NCI-H345 treated with DMSO at 0.1 percent for 48 hours (cell line): ENCODE data around the gene MAP4K4.

Experiments used
- DNase-seq: peaks from one replicate; lab custom pipeline; 2025; ENCODE audit not compliant: unreplicated experiment; lab: John Stamatoyannopoulos, UW

The MAP4K4 gene

DNA sequence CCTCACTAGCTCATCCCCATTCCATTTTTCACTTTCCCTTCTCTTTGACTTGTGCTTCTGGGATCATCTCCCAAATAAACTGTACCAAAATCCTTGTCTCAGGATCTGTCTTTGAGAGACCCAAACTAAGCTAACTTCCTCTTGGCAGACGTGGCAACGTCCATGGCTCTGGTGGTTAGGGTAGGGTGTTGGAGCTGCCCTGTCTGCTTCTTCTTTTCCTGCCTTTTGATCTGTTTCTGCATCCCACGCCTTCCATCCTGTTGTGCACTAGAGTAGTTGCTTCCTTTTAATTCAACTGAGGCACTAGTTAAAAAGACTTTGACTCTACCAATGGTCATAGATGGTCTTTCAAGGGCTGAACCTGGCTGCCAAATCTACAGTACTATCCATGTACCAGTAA is 5.5 kb upstream of the MAP4K4 start:
- no peak for DNase-seq

DNA sequence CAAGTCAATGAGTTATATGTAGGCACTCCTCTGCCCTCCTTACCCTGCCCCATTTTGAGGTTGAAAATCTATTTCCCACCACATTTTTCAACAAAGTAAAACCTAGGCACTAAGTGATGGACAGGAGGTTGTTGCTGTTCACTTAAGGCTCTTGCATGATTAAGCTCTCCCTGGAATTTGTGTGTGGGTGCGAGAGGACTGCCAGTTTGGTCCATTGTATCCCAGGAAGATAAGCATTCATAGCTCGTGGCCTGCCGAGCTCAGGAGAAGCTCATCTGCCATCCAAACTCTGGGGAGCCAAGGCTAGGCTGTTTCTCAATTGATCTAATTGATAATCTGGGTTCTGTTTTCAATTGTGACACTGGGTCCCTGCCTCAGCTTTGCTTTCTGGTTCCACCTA is 4.7 kb upstream of the MAP4K4 start:
- no peak for DNase-seq

DNA sequence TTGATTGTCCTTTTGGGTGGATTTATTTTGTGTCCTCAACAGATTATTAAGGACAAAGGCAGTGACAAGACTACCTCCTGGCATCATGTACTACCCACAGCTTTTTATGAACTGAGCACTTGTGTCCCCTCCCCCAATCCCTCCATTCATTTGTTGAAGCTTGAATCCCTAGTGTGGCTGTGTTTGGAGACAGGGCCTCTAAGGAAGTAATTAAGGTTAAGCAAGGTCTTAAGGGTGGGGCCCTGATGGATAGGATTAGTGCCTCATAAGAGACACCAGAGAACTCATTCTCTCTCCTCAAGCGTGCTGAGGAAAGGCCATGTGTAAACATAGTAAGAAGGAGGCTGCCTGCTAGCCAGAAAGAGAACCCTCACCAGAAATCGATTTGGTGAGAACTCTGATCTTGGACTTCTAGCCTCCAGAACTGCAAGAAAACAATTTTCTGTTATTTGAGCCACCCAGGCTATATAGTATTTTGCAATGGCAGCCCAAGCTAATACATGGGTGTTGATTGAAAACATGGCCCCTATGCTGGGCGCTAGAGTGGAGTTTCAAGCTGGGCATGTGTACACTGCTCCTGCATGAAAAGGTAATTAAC is 3.4 kb upstream of the MAP4K4 start:
- DNase-seq: no peak

DNA sequence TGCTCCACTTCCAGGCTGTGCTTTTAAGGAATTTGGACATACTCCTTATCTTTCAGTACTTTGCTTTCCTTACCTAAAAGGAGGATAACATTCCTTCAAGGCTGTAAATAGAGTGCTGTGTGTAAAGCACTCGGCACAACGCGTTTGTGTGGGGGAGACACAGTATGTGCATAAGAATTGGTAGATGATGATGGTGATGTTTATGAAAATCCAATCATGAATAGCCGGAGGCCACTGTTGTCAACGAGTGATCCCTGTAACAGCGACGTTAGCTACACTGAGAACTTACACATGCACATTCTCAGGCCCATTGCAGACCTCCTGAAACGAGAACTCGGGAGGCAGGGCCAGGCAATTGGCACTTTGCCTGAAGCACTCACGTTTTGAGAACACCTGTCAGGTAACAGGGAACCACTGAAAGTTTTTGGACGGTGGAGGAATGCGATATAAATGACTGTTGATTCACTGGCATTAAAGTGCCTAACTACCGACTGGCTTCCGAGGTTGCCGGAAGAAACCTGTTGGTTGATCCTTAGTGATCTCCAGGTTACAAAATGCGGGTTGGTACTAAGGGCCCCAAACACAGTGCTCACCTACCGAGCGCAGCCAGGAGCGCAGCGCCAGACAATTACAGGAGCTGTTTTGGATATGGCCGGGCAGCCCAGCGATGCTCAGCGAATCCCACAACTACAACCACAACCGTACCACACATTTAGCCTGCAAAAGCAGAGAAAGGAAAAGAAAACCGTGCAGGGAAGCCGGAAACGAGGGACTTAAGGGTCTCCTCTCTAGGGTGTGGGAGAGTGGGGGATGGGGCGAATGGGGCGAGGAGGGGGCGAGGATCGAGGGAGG is 1.0 kb upstream of the MAP4K4 start:
- peak; percentile 61 for DNase-seq

DNA sequence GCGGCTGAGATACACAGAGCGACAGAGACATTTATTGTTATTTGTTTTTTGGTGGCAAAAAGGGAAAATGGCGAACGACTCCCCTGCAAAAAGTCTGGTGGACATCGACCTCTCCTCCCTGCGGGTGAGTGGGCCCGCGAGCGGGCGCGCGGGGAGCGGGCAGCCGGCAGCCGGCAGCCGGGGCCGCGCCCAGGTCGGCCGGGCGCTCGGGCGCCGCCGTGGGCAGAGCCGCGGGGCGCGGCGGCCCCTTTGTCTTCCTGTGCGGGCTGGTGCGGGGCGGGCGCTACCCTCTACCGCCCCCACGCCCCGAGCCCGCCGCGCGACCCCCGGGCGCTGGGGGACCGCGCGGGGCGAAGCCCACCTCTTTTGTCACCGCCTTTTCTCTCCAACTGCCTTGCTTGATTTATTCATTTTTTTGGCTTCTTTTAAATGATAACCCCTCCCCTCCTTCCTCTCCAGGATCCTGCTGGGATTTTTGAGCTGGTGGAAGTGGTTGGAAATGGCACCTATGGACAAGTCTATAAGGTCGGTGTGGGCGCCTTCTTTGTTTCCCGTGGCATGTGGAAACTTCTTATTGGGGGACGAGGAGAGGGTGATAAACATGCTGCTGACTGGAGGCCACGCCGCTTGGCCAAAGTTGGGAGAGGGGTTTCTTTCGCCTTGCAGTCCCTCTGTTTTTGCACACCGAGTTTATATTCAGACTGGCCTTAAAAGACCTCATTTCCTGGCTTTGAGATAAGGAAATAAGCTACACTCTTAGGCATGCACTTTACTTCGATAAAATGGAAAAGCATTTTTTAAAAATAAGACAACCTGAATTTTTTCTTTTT is 722 bp downstream of the MAP4K4 start:
- peak; percentile 46 for DNase-seq

DNA sequence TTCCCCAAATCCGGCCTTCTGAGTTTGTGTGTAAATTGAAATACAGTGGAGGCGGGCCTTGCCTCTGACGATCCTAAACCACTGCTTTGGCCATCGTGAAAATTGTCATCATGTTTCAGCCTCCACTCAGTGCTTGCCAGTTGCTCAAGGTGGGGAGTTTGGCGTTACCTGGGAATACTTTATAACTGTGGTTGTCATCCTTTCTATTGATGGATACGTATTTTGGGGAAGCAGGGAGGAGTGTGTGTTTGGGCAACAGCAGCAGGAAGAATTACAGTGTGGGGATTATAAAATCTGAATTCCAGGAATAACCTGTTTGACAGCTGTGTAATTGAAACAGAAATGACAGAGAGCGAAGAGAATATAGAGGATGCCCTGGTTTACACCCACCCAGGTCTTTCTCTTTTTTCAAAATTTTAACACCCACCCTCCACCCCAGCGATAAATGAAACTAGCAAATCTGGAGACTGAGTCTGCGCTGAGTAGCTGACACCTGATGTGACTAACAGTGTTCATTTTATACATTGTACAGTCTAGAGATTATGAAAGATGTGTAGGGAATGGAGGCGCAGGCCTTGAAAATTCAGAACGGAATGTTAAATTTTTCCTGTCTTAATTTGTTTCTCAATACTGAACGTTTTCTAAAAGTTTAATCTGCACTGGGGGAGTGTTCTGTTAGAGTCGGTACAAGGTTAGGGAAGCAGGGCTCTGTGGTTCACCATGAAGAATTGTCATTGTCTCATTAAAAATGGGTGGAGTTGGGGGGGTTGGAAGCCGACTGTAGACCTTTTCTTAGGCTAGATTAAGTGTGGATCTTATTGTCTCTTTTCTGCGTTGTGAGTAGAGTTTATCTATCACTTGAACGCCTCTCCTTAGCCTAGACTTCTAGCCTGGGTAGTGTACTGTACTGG is 1.6 kb downstream of the MAP4K4 start:
- DNase-seq: no peak

DNA sequence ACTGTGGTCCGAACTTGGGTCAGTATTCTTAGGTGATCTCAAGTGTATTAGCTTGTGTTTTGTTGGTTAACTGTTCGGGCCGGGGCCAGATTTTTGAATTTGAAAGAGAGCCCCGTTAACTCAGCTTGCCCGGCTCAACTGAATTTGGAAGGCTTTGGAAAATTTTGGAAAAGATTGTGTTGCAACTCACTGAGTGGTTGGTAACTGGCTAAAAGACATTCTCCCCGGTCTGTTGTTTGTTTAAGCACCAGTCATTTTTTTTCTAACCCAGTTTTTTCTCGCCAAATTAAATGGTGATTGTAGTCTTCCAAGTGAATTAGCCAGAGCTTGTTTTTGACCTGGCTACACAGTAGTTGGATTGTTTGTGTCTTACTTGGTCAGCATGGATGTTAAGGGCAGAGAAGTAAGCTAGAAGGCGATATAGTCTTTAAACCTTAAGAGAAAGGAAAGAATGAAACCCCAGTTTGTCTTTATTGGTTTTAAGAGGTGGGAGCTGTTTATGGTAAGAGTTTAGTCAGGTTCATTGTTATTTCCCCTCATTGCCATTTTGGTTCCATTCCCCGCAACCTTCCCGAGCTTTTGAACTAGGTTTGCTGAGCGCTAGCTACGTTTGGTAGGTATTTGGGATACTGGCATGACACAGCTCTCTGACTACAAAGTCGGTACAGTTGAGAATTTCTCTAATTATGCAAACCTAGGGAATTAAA is 2.4 kb downstream of the MAP4K4 start:
- no peak for DNase-seq

DNA sequence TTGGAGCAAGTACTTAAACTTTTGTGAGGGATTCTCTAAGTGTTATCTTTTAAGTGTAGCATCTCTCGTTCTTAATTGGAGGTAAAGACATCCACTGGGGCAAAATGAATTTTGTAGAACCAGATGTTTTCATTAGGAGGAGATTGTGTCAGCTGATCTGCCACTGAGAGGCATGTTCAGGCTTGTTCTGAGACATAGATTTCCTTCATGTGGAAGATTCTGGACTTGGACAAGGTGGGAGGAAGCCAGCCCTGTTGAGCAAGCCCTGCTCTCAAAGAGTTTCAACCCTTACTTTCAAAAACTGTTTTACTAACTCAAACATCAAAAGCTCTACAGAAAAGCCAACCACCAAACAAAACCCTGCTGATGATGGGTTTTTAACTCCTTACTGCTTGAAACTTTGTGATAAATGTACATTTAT is 6.5 kb downstream of the MAP4K4 start:
- no peak for DNase-seq

DNA sequence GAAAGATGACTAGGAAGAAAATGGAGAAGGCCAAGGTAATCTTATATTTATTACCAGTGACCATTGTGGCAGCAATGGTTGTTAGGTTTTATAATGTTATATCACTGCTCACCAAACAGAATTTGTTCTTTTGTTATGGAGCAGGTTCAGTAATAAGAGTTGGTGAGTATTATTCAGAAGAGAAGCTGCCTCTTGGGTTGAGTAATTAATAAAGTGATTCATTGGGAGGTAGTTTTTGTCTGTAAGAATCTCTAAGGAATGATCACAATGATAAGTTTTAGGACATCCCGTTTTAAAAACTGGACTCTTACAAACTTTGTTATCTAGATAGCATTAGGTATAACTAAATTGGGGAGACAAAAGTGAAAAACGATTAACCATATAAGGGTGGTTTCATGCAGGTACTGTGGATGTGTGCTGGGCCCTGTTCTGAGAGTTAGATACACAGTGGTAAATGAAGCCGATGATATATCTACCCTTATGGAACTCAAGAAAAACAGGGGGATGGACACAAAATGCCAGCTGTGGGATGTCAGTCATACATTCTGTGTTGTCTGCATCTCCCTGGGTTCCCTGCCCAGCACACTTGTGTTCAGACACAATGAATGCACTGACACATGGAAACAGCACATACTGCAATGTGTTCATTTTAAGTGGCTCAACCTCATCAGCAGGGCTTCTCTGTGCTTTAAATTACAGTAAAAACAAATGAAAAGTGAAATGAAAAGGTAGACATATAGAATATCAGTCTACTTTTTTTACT is 7.5 kb downstream of the MAP4K4 start:
- no peak for DNase-seq

DNA sequence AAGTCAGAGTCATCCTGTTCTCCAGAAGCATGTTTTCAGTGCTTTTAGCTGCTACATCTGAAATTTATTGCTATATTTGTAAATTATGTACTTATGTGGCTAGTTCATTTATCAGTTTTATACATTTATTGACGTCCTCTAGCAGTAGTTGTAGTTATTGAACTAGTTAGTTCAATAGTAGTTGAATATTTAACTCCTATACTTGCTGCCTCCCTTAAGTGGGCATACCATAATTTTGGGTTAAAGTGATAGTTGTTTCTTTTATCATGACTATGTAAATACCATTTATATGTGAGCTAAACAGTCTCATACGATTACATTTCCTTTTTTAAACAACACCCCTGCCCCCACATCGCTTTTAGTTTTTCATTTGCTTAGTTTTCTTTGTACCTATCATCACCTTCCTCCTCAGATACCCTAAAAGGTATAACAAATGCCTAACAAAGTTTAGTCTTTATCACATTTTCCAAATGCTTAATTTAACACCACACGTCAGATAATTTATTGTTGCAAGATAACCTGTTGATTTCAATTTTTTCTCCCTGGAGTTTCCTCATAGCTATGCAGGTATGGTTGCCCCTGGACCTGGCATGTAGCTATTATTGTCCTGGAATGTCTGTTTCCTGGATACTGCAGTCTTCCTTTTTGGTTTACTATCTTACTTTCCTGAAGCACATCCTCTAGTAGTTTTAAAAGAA is 8.8 kb downstream of the MAP4K4 start:
- DNase-seq: no peak

DNA sequence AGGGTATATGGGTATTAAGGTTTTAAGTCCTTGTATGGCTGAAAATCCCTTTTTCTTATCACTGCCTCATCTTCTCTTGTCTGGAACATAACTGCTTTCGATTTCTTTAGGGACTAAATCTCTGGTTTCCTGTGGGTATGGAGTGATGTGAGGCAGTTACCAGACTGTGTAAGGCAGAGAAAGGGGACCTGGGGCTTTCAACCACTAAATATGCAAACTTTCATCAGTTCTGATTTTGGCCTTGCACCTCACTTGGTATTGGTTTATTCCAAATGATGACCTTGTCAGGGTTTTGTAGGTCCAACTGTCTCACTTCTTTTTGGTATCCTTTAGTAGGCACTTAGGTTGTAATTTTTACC is 9.3 kb downstream of the MAP4K4 start:
- DNase-seq: no peak

DNA sequence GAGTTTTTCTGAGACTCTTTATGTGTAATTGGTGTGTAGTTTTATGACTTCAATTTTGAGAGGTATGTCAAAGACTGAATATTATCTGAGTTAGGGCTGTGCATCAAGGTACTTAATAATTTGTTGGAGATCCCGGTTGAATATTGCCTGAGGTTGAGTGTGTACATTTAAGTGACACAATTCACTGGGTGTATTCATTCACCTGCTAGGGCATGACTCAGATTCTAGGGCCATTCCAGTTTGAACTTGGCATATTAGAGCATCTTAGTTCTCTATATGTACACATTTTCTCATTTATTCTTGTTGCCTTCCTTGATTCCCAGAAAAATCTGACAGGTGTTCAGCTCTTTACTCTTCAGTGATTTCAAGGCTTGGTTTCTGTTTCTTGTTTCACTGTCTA is 12.5 kb downstream of the MAP4K4 start:
- no peak for DNase-seq

DNA sequence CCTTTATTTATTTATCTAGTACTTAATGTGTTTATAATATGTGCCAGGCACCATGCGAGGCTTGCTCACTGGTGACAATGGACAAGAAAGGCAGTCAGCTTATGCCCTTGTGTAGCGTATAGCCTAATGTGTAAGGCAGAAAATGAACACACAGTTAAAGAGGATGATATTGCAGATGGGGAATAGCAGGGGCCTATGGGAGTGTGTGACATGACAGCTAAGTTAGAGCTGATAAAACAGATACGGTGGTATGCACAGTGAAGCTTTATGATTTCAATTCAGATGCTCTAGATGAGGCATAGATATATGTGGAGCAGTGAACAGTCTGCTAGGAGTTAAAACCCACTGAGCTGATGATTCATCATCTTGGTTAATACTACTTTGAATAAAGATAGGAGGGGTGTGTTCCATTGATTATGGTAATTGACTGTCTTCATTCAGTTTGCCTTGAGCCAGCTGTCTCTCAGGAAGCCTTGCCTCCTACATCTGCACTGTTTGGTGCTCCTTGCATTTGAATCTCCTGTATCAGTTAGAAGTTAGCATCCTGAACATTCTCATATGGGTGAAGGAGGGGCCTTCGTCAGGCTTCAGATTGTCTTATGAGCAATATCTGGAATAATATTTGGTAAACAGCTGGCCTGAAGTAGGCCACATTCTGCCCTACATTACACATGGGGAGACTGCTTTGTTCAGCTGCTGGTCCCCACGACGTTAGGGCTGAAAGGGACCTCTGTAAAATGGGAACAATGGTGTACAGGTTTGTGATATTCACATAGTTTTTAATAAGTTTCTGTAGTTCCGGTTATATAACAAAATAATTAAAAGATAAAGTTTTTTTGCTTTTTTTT is 13.2 kb downstream of the MAP4K4 start:
- DNase-seq: no peak

DNA sequence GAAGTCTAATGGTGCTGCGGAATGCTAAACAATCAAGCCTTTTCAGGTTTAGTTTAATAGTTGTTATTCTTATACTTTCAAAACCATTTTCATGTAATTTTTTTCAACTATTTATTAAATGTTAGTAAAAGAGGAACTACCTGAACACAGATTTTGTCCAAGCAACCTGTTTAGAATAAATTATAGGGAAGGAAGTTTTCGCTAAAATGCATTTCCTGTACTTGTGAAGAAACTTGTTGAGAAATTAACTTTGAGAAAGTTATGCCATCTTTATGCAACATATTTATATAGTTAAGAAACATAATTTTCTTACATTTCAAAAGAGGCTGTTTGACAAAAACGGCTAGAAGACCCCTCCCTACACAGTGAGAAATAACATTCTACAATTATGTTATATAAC is 16.6 kb downstream of the MAP4K4 start:
- DNase-seq: no peak

DNA sequence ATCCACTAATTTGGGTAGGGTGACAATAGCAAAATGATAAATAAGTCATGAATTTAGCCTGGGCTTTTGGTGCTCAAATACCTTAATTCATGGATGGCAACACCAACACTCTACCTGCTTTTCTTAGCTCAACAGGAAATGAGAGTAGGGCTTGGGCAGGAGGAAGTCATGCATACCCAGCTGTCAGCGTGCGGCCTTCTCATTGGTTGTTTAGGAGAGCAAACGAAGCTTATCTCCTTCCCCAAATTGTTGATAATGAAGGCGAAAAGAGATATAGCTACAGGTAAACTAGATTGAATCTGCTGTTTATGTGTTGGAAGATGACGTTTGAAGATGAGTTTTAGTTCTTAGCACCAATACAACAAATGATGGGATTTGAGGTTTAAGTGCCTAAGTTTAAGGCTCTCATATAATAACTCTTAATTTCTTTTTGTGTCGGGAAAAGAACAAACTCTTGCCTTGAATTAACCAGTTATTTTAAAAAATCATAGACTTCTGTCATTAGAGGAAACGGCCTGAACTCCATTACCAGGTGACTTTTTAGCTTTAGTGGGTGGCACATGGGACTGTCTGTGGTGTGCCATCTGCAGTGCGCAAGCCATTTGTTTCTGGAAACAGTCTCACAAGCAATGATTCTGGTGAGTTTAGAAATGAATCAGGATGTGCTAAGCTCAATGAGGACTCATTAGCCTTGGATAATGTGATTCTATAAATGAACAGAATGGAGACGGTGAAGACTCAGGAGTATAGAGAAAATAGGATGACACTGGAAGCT is 19.8 kb downstream of the MAP4K4 start:
- DNase-seq: no peak

DNA sequence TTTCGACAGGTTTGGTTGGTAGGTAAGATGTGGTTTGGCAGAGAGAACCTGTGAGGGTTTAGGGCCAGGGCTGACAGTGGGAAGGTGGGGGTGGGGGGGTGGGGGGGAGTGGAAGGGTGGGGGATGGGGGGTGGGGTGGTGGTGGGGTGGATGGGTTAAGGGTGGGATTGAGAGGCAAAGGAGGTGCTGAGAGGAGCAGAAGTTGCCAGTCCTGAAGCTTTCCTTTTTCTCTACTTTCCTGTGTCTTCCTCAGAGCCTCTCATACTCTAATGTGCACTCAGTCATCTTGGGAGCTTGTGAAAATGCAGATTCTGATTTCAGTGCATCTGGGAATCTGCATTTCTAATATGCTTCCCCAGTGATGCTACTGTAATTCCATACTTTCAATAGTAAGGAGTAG is 21.0 kb downstream of the MAP4K4 start:
- DNase-seq: no peak

DNA sequence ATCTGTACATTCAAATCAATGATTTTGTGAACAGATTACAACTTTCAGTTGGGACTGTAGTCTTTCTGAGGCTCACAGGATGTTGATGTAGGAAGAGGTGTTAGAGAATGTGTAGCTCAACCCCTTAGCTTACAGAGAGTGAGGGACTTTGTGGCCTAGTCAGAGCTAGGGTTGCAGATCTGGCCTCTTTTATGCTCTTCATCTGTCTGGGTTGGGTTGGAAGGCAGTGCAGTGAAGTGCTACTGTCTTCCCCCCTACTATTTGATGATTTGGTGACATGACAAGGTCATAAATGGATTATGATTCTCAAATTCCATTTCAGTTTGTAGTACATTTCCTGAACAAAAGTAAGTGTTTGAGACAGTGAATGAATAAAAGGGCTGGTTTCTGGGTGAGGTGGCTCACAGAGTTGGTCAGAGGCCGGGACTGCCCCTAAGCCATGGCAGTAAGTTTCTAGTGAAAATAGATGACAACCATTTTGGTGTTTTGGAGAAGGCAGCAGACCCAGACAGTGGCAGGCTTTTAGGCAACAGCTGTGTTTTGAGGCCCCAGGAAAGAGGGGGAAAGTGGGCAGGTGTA is 21.6 kb downstream of the MAP4K4 start:
- DNase-seq: no peak
